ENCODE results near the gene TDRD1.

Gene TDRD1

GRCh38 chr10:114256822-114257221 is 77.7 kb downstream of the TDRD1 start:
- peaks cover 3% of the 10 kb centered on the region for H3K27me3 Mint-ChIP-seq
- no peaks in the 10 kb centered on the region for H3K36me3 Mint-ChIP-seq
- H3K27ac Mint-ChIP-seq: no peak overlapping the region

GRCh38 chr10:114257498-114257897 is 78.3 kb downstream of the TDRD1 start:
- no peak overlapping the region for H3K27ac Mint-ChIP-seq
- no peaks in the 10 kb centered on the region for H3K9me3 Mint-ChIP-seq (ENCODE audit: low read depth)
- H3K27me3 Mint-ChIP-seq: peaks cover 3% of the 10 kb centered on the region
- no peaks in the 10 kb centered on the region for H3K36me3 Mint-ChIP-seq
- peaks cover 10% of the 10 kb centered on the region for H3K4me1 Mint-ChIP-seq (ENCODE audit: low read depth)
- no peak overlapping the region for H3K4me3 Mint-ChIP-seq

More at GRCh38 chr10:114256822-114257221, 77.7 kb downstream of the TDRD1 start:
- Mint-ChIP-seq H3K4me1 (ENCODE audit: low read depth) (peaks cover 10% of the 10 kb centered on the region), H3K4me3 (no peak overlapping the region), H3K9me3 (ENCODE audit: low read depth) (no peaks in the 10 kb centered on the region)

GRCh38 chr10:114258274-114258840 is 79.2 kb downstream of the TDRD1 start:
- H3K4me3 Mint-ChIP-seq: no peak overlapping the region
- no peaks in the 10 kb centered on the region for H3K36me3 Mint-ChIP-seq
- peaks cover 2% of the 10 kb centered on the region for H3K27me3 Mint-ChIP-seq
- no peaks in the 10 kb centered on the region for H3K9me3 Mint-ChIP-seq (ENCODE audit: low read depth)
- no peak overlapping the region for H3K27ac Mint-ChIP-seq
- H3K4me1 Mint-ChIP-seq (ENCODE audit: low read depth): peaks cover 8% of the 10 kb centered on the region

- Mint-ChIP-seq H3K9me3 (ENCODE audit: low read depth) (no peaks in the 10 kb centered on the region), H3K4me3 (no peak overlapping the region), H3K36me3 (no peaks in the 10 kb centered on the region), H3K4me1 (ENCODE audit: low read depth) (peaks cover 7% of the 10 kb centered on the region), H3K27me3 (peaks cover 1% of the 10 kb centered on the region), H3K27ac (no peak overlapping the region)
Measured at GRCh38 chr10:114259824-114260223, 80.7 kb downstream of the TDRD1 start.

- Mint-ChIP-seq H3K4me1 (ENCODE audit: low read depth) (peaks cover 7% of the 10 kb centered on the region), H3K27ac (no peak overlapping the region), H3K9me3 (ENCODE audit: low read depth) (no peaks in the 10 kb centered on the region), H3K36me3 (no peaks in the 10 kb centered on the region), H3K27me3 (peaks cover 1% of the 10 kb centered on the region), H3K4me3 (no peak overlapping the region)
Measured at GRCh38 chr10:114260366-114260765, 81.2 kb downstream of the TDRD1 start.

GRCh38 chr10:114261076-114261475 is 81.9 kb downstream of the TDRD1 start:
- Mint-ChIP-seq H3K4me3 (no peak overlapping the region), H3K27ac (no peak overlapping the region), H3K4me1 (ENCODE audit: low read depth) (peaks cover 7% of the 10 kb centered on the region)

GRCh38 chr10:114262496-114262895 is 83.3 kb downstream of the TDRD1 start:
- Mint-ChIP-seq H3K27ac (no peak overlapping the region), H3K9me3 (ENCODE audit: low read depth) (no peaks in the 10 kb centered on the region), H3K36me3 (no peaks in the 10 kb centered on the region), H3K4me3 (no peak overlapping the region), H3K4me1 (ENCODE audit: low read depth) (peaks cover 7% of the 10 kb centered on the region), H3K27me3 (peaks cover 1% of the 10 kb centered on the region)

More at GRCh38 chr10:114261076-114261475, 81.9 kb downstream of the TDRD1 start:
- H3K36me3 Mint-ChIP-seq: no peaks in the 10 kb centered on the region
- H3K9me3 Mint-ChIP-seq (ENCODE audit: low read depth): no peaks in the 10 kb centered on the region
- H3K27me3 Mint-ChIP-seq: peaks cover 1% of the 10 kb centered on the region

- H3K36me3 Mint-ChIP-seq: no peaks in the 10 kb centered on the region
Measured at GRCh38 chr10:114265392-114266053, 86.4 kb downstream of the TDRD1 start.

GRCh38 chr10:114266521-114266920 is 87.4 kb downstream of the TDRD1 start:
- H3K36me3 Mint-ChIP-seq: no peaks in the 10 kb centered on the region
- no peak overlapping the region for H3K27ac Mint-ChIP-seq
- no peaks in the 10 kb centered on the region for H3K4me1 Mint-ChIP-seq (ENCODE audit: low read depth)
- H3K27me3 Mint-ChIP-seq: peaks cover 1% of the 10 kb centered on the region
- no peaks in the 10 kb centered on the region for H3K9me3 Mint-ChIP-seq (ENCODE audit: low read depth)
- H3K4me3 Mint-ChIP-seq: no peak overlapping the region

More at GRCh38 chr10:114265392-114266053, 86.4 kb downstream of the TDRD1 start:
- no peaks in the 10 kb centered on the region for H3K4me1 Mint-ChIP-seq (ENCODE audit: low read depth)
- H3K4me3 Mint-ChIP-seq: no peak overlapping the region
- peaks cover 1% of the 10 kb centered on the region for H3K27me3 Mint-ChIP-seq
- no peaks in the 10 kb centered on the region for H3K9me3 Mint-ChIP-seq (ENCODE audit: low read depth)
- no peak overlapping the region for H3K27ac Mint-ChIP-seq

GRCh38 chr10:114271075-114271778 is 92.1 kb downstream of the TDRD1 start:
- Mint-ChIP-seq H3K36me3 (no peaks in the 10 kb centered on the region), H3K4me3 (no peak overlapping the region), H3K9me3 (ENCODE audit: low read depth) (no peaks in the 10 kb centered on the region), H3K4me1 (ENCODE audit: low read depth) (no peaks in the 10 kb centered on the region), H3K27me3 (peaks cover 4% of the 10 kb centered on the region), H3K27ac (no peak overlapping the region)

GRCh38 chr10:114271779-114272167 is 92.6 kb downstream of the TDRD1 start:
- Mint-ChIP-seq H3K4me1 (ENCODE audit: low read depth) (no peaks in the 10 kb centered on the region), H3K27ac (no peak overlapping the region), H3K36me3 (no peaks in the 10 kb centered on the region), H3K9me3 (ENCODE audit: low read depth) (no peaks in the 10 kb centered on the region), H3K4me3 (no peak overlapping the region), H3K27me3 (peaks cover 4% of the 10 kb centered on the region)

GRCh38 chr10:114272696-114273095 is 93.5 kb downstream of the TDRD1 start:
- H3K36me3 Mint-ChIP-seq: no peaks in the 10 kb centered on the region
- H3K4me1 Mint-ChIP-seq (ENCODE audit: low read depth): no peaks in the 10 kb centered on the region
- no peak overlapping the region for H3K27ac Mint-ChIP-seq
- H3K4me3 Mint-ChIP-seq: no peak overlapping the region
- H3K9me3 Mint-ChIP-seq (ENCODE audit: low read depth): no peaks in the 10 kb centered on the region
- peaks cover 4% of the 10 kb centered on the region for H3K27me3 Mint-ChIP-seq

- no peak overlapping the region for H3K4me3 Mint-ChIP-seq
- no peaks in the 10 kb centered on the region for H3K36me3 Mint-ChIP-seq
- H3K9me3 Mint-ChIP-seq (ENCODE audit: low read depth): no peaks in the 10 kb centered on the region
- H3K27me3 Mint-ChIP-seq: peaks cover 4% of the 10 kb centered on the region
- H3K4me1 Mint-ChIP-seq (ENCODE audit: low read depth): no peaks in the 10 kb centered on the region
- H3K27ac Mint-ChIP-seq: no peak overlapping the region
Measured at GRCh38 chr10:114273910-114274309, 94.8 kb downstream of the TDRD1 start.

GRCh38 chr10:114274616-114275453 is 95.7 kb downstream of the TDRD1 start:
- Mint-ChIP-seq H3K9me3 (ENCODE audit: low read depth) (no peaks in the 10 kb centered on the region), H3K36me3 (no peaks in the 10 kb centered on the region), H3K4me3 (no peak overlapping the region), H3K27me3 (peaks cover 4% of the 10 kb centered on the region), H3K4me1 (ENCODE audit: low read depth) (no peaks in the 10 kb centered on the region), H3K27ac (no peak overlapping the region)

- H3K4me3 Mint-ChIP-seq: no peak overlapping the region
- H3K27me3 Mint-ChIP-seq: peaks cover 4% of the 10 kb centered on the region
- H3K9me3 Mint-ChIP-seq (ENCODE audit: low read depth): no peaks in the 10 kb centered on the region
- H3K4me1 Mint-ChIP-seq (ENCODE audit: low read depth): no peaks in the 10 kb centered on the region
- no peaks in the 10 kb centered on the region for H3K36me3 Mint-ChIP-seq
- no peak overlapping the region for H3K27ac Mint-ChIP-seq
Measured at GRCh38 chr10:114276066-114276465, 96.9 kb downstream of the TDRD1 start.

Data from activated naive CD8-positive, alpha-beta T cell (primary cell).